HFFc6 (cell line): ENCODE data around the gene DBH. TPM values are rescaled to one million over a fixed set of nuclear protein-coding genes. Genes with fewer than 3 reads are reported as not detected.

Experiments
- DNase-seq: peaks from one replicate; pipeline ENCODE4 v3.0.0-alpha.2; 2018
- H3K27ac Mint-ChIP-seq: 2 replicates; pipeline ENCODE4 v1.8.0; 2020; ENCODE audit warnings: mild to moderate bottlenecking, mixed read lengths
- H3K27me3 Mint-ChIP-seq: 2 replicates; pipeline ENCODE4 v1.8.0; 2021; ENCODE audit warnings: mild to moderate bottlenecking, moderate library complexity, mixed read lengths; ENCODE audit not compliant: insufficient read depth
- H3K36me3 Mint-ChIP-seq: 2 replicates; pipeline ENCODE4 v1.8.0; 2021; ENCODE audit warnings: low read depth, mixed read lengths
- H3K4me1 Mint-ChIP-seq: 2 replicates; pipeline ENCODE4 v1.8.0; 2020; ENCODE audit warnings: low read depth, mixed read lengths
- H3K4me3 Mint-ChIP-seq: 2 replicates; pipeline ENCODE4 v1.8.0; 2020; ENCODE audit warnings: mild to moderate bottlenecking, moderate library complexity, mixed read lengths
- H3K9me3 Mint-ChIP-seq: 2 replicates; pipeline ENCODE4 v1.8.0; 2020; ENCODE audit warnings: mild to moderate bottlenecking, mixed read lengths
- CTCF ChIP-seq: fragments of 200-600 bp; sonication (generic); IDR thresholded peaks from 2 replicates; pipeline ENCODE4 v1.5.0; 2021; ENCODE audit warnings: antibody characterized with exemption, mild to moderate bottlenecking
- total RNA-seq, 6 experiments: library from RNA; stranded (reverse); fragmentation: NEBNext Ultra II Directional; extraction: Animal tissue kit (Norgen Biotek cat#: 25700); gene quantifications; 2 replicates in 1 of 6; 3 replicates in 5 of 6; pipeline ENCODE4 v1.2.3, GENCODE V29; 2021

Gene DBH
- total RNA-seq, 6 experiments from 2014 or later: not detected

DNA sequence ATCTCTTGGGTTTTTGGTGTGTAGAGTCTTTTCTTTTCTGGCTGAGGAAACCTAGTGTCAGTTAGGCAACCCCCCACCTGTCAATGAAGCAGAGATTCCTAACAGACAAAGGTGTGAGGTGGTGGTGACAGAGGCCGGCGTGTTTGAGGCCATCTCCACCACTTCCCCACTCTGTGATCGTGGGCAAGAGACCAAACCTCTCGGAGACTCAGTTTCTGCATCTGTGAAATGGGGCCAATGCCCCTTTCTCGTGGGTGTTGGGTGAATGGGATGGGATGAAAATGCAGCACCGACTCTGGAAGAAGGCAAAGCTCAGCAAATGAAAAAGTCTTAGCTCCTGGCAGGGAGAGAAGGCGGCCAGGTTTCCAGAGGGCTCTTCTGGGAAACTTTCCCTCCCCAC is 27.8 kb upstream of the DBH start:
- H3K4me3 Mint-ChIP-seq: no peak overlapping the region
- H3K27ac Mint-ChIP-seq: no peak overlapping the region
- peaks cover 75% of the 10 kb centered on the region for H3K27me3 Mint-ChIP-seq
- no peak for DNase-seq
- H3K36me3 Mint-ChIP-seq: no peaks in the 10 kb centered on the region
- TF ChIP-seq CTCF: no peak
- no peaks in the 10 kb centered on the region for H3K9me3 Mint-ChIP-seq
- no peaks in the 10 kb centered on the region for H3K4me1 Mint-ChIP-seq

GRCh38 chr9:133608889-133609288 is 27.3 kb upstream of the DBH start:
- no peak for TF ChIP-seq CTCF
- H3K4me1 Mint-ChIP-seq: no peaks in the 10 kb centered on the region
- H3K4me3 Mint-ChIP-seq: no peak overlapping the region
- H3K27me3 Mint-ChIP-seq: peaks cover 76% of the 10 kb centered on the region
- no peak overlapping the region for H3K27ac Mint-ChIP-seq
- no peaks in the 10 kb centered on the region for H3K36me3 Mint-ChIP-seq
- DNase-seq: no peak
- H3K9me3 Mint-ChIP-seq: no peaks in the 10 kb centered on the region

- H3K4me3 Mint-ChIP-seq: no peak within 1 kb of the TSS
These were observed 26.7 kb upstream of the DBH start, which contains the start of gene FAM163B for GRCh38 chr9:133609311-133610098. Gene FAM163B (minus strand): TSS chr9:133609389. CDS start chr9:133580223, 29,166 bp downstream.

GRCh38 chr9:133610845-133611244 is 25.3 kb upstream of the DBH start:
- Mint-ChIP-seq H3K27me3 (peaks cover 81% of the 10 kb centered on the region), H3K4me1 (no peaks in the 10 kb centered on the region), H3K4me3 (no peak overlapping the region), H3K27ac (no peak overlapping the region), H3K9me3 (no peaks in the 10 kb centered on the region), H3K36me3 (no peaks in the 10 kb centered on the region)
- DNase-seq: no peak
- no peak for TF ChIP-seq CTCF

More at GRCh38 chr9:133609311-133610098, 26.7 kb upstream of the DBH start, which contains the start of gene FAM163B:
- H3K27me3 Mint-ChIP-seq: peaks cover 78% of the 10 kb centered on the region
- H3K4me1 Mint-ChIP-seq: no peaks in the 10 kb centered on the region
- H3K9me3 Mint-ChIP-seq: no peaks in the 10 kb centered on the region
- no peak for TF ChIP-seq CTCF
- no peak for DNase-seq
- no peak within 1 kb of the TSS for H3K27ac Mint-ChIP-seq
- no peaks in the 10 kb centered on the region for H3K36me3 Mint-ChIP-seq

DNA sequence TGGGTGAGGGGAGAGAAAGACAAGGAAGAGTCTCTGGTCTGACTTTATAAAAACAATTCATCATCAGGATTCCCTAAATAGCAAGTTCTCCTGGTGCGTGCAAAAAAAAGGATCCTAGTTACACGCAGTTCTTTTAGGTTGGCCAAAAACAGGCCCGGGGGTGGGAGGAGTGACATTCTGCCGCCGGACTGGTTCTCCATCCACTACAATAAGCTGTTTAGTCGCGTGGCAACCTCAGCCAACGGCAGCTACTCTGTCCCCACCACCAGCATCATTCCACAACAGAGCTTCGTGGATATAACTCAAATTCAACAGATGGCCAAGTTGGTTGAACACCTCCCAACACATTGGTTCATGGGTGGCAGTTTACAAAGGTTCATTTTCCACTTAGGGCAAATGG is 24.1 kb upstream of the DBH start:
- Mint-ChIP-seq H3K27ac (no peak overlapping the region), H3K36me3 (no peaks in the 10 kb centered on the region), H3K4me1 (no peaks in the 10 kb centered on the region), H3K4me3 (no peak overlapping the region), H3K27me3 (peaks cover 78% of the 10 kb centered on the region), H3K9me3 (no peaks in the 10 kb centered on the region)
- no peak for TF ChIP-seq CTCF
- no peak for DNase-seq
